ENCODE data around the gene RNF181. TPM values are rescaled to one million over a fixed set of nuclear protein-coding genes. Genes with fewer than 3 reads are reported as not detected.
"Not testable (repeated sequence)": the region's sequence is repeated elsewhere in the genome, so short reads cannot be mapped to it uniquely, and the experiment has no call there.

RNF181 gene
- total RNA-seq, 1 experiment from 2014 or later: 156 TPM

- intact Hi-C loops (cut with micrococcal nuclease; ENCODE audit: unreplicated experiment); H3K27ac ChIP-seq (ENCODE audit: low read length); DNase-seq (ENCODE audit: low read depth, low spot score); H3K9me3 ChIP-seq (ENCODE audit: control insufficient read depth, insufficient read depth, low read depth, low read length); H3K36me3 ChIP-seq (ENCODE audit: control insufficient read depth, insufficient read depth, low read length); BruUV-seq (replicated peaks); ATAC-seq; in situ Hi-C loops (cut with HindIII; ENCODE audit: low pct_unique_long_range_greater_than_20kb, low sequenced_read_pairs); H3K27me3 ChIP-seq (ENCODE audit: control insufficient read depth, insufficient read depth, low read length): not testable (repeated sequence)
- H3K4me1 ChIP-seq (ENCODE audit: control insufficient read depth, insufficient read depth, low read length): peaks cover 29% of the 10 kb centered on the region
- POLR2A ChIA-PET: interaction anchor here (0.5 to 0.7 kb wide), 4 partner anchors 12 to 166 kb away, joined by 4 to 5 read pairs (median 4); no protein-coding TSS in a partner anchor
- H3K4me3 ChIP-seq (ENCODE audit: low read depth in 2 of 2, low read length in 2 of 2): peak overlapping the region; percentile 97 to 99; a peak in 3 of 4 replicates
- CTCF ChIA-PET: interaction anchor here (0.5 to 0.7 kb wide), 3 partner anchors 8 to 838 kb away, joined by 4 to 8 read pairs (median 8); partner anchors contain the start of gene C2orf68
- 0 out of 2 replicates have a peak, but pooled peaks have one; percentile 0 for TF ChIP-seq POLR2AphosphoS5 (IDR thresholded peaks at IDR 0.05; ENCODE audit: low read depth, low read length)
These were observed 8.5 kb downstream of the RNF181 start for GRCh38 chr2:85604133-85604444.

- DNase-seq (ENCODE audit: low read depth, low spot score): no peak
- TF ChIP-seq SIN3A (IDR thresholded peaks at IDR 0.05; ENCODE audit: borderline replicate concordance, insufficient read depth, low read depth, low read length): no peak
- TF ChIP-seq TCF7L2 (IDR thresholded peaks at IDR 0.05; ENCODE audit: low read depth, low read length): no peak
- TF ChIP-seq, protein P1, sequence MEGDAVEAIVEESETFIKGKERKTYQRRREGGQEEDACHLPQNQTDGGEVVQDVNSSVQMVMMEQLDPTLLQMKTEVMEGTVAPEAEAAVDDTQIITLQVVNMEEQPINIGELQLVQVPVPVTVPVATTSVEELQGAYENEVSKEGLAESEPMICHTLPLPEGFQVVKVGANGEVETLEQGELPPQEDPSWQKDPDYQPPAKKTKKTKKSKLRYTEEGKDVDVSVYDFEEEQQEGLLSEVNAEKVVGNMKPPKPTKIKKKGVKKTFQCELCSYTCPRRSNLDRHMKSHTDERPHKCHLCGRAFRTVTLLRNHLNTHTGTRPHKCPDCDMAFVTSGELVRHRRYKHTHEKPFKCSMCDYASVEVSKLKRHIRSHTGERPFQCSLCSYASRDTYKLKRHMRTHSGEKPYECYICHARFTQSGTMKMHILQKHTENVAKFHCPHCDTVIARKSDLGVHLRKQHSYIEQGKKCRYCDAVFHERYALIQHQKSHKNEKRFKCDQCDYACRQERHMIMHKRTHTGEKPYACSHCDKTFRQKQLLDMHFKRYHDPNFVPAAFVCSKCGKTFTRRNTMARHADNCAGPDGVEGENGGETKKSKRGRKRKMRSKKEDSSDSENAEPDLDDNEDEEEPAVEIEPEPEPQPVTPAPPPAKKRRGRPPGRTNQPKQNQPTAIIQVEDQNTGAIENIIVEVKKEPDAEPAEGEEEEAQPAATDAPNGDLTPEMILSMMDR (IDR thresholded peaks at IDR 0.05): no peak
- TF ChIP-seq, protein P2, sequence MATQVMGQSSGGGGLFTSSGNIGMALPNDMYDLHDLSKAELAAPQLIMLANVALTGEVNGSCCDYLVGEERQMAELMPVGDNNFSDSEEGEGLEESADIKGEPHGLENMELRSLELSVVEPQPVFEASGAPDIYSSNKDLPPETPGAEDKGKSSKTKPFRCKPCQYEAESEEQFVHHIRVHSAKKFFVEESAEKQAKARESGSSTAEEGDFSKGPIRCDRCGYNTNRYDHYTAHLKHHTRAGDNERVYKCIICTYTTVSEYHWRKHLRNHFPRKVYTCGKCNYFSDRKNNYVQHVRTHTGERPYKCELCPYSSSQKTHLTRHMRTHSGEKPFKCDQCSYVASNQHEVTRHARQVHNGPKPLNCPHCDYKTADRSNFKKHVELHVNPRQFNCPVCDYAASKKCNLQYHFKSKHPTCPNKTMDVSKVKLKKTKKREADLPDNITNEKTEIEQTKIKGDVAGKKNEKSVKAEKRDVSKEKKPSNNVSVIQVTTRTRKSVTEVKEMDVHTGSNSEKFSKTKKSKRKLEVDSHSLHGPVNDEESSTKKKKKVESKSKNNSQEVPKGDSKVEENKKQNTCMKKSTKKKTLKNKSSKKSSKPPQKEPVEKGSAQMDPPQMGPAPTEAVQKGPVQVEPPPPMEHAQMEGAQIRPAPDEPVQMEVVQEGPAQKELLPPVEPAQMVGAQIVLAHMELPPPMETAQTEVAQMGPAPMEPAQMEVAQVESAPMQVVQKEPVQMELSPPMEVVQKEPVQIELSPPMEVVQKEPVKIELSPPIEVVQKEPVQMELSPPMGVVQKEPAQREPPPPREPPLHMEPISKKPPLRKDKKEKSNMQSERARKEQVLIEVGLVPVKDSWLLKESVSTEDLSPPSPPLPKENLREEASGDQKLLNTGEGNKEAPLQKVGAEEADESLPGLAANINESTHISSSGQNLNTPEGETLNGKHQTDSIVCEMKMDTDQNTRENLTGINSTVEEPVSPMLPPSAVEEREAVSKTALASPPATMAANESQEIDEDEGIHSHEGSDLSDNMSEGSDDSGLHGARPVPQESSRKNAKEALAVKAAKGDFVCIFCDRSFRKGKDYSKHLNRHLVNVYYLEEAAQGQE (IDR thresholded peaks at IDR 0.05; ENCODE audit: insufficient read depth in 1 of 2, low read depth in 2 of 2, low read length in 1 of 2): no peak
- no peak for TF ChIP-seq POLR2AphosphoS5 (IDR thresholded peaks at IDR 0.05; ENCODE audit: low read depth, low read length)
- H3K36me3 ChIP-seq (ENCODE audit: control insufficient read depth, insufficient read depth, low read length): peaks cover 3% of the 10 kb centered on the region; the same call in 1 of the 2 replicates
- no TSS peak for BruUV-seq (replicated peaks)
- in situ Hi-C loops (cut with HindIII; ENCODE audit: low pct_unique_long_range_greater_than_20kb, low sequenced_read_pairs): no loop called here
- H3K4me1 ChIP-seq (ENCODE audit: control insufficient read depth, insufficient read depth, low read length): peaks cover 27% of the 10 kb centered on the region
- intact Hi-C loops (cut with micrococcal nuclease; ENCODE audit: unreplicated experiment): no loop called here
- ChIA-PET POLR2A (interaction anchor here (0.6 to 1.5 kb wide), 2 partner anchors 9 to 12 kb away, joined by 3 read pairs; partner anchors contain the start of gene RNF181), CTCF (interaction anchor here (0.6 kb wide), 1 partner anchor 100 kb away, joined by 4 read pairs; no protein-coding TSS in a partner anchor)
- no peak overlapping the region for H3K4me3 ChIP-seq (ENCODE audit: low read depth in 2 of 2, low read length in 2 of 2)
- no peaks in the 10 kb centered on the region for H3K9me3 ChIP-seq (ENCODE audit: control insufficient read depth, insufficient read depth, low read depth, low read length)
- ATAC-seq: no peak
- H3K27me3 ChIP-seq (ENCODE audit: control insufficient read depth, insufficient read depth, low read length): no peaks in the 10 kb centered on the region
- H3K27ac ChIP-seq (ENCODE audit: low read length): no peak overlapping the region
These were observed 9.2 kb downstream of the RNF181 start for GRCh38 chr2:85604568-85605339.

Data from Panc1 (cell line).